HCT116 (cell line): ENCODE measurements around the gene DNAJB9. TPM values are rescaled to one million over a fixed set of nuclear protein-coding genes. Genes with fewer than 3 reads are reported as not detected.

Source experiments
- ATAC-seq: fragments of 200-7000 bp; cut with Tn5 transposase; 2 replicates; pipeline ENCODE4 v1.9.1; 2020; ENCODE audit warnings: mild to moderate bottlenecking, moderate library complexity
- BruUV-seq: library from RNA; stranded (reverse); fragments of 400-500 nt; replicated peaks from 2 replicates; lab custom pipeline; 2021; lab: Mats Ljungman, UMichigan
- CTCF ChIA-PET: fragments of 300-600 bp; sonication (Branson Sonifier 250); formaldehyde crosslinking; loops from one replicate; lab custom pipeline; 2021; ENCODE audit warnings: antibody characterized with exemption; lab: Charles Lee
- POLR2A ChIA-PET: fragments of 300-600, 350-600 bp; sonication (Branson Sonifier 250); formaldehyde crosslinking; loops from one replicate; lab custom pipeline; 2021; ENCODE audit warnings: antibody characterized with exemption; lab: Charles Lee
- RAD21 ChIA-PET, 2 experiments: fragments of 300-600 bp; sonication (Branson Sonifier 250); formaldehyde crosslinking; loops; one replicate each; lab custom pipeline; 2023; ENCODE audit warnings: low total read pairs in 2 of 2; ENCODE audit not compliant: uncharacterized antibody in 2 of 2, unreplicated experiment in 2 of 2, low non-redundant PET in 1 of 2; lab: Charles Lee
- DNase-seq: peaks from one replicate; pipeline ENCODE4 v3.0.0-alpha.2; 2010; ENCODE audit warnings: low read depth, low spot score
- H2AFZ ChIP-seq: fragments of 200-600 bp; shearing (Covaris generic), sonication (generic); 2 replicates; pipeline ENCODE4 v1.6.1; 2017; ENCODE audit warnings: low read depth, mixed run types, mixed read lengths, antibody characterized with exemption, low read length; ENCODE audit not compliant: poor library complexity, severe bottlenecking
- H3K27ac ChIP-seq: 2 replicates; pipeline ENCODE4 v1.5.1; 2012; ENCODE audit warnings: low read depth, low read length
- H3K27me3 ChIP-seq: fragments of 200-600 bp; sonication (generic); 2 replicates; pipeline ENCODE4 v1.6.1; 2016; ENCODE audit warnings: mixed run types, low read length, mixed read lengths; ENCODE audit not compliant: insufficient read depth
- H3K36me3 ChIP-seq, 2 experiments: fragments of 200-500 bp in 1 of 2; fragments of 200-600 bp in 1 of 2; sonication (Bioruptor generic) in 1 of 2; sonication (generic) in 1 of 2; 2 replicates each; pipeline versions ENCODE4 v1.5.1 to v1.6.1; 2014 to 2016; ENCODE audit warnings: low read length in 2 of 2, inconsistent platforms in 1 of 2, mixed read lengths in 1 of 2, mixed run types in 1 of 2; ENCODE audit not compliant: insufficient read depth in 2 of 2, control insufficient read depth in 1 of 2
- H3K4me1 ChIP-seq, 2 experiments: fragments of 200-600 bp in 1 of 2; sonication (generic) in 1 of 2; 2 replicates each; pipeline versions ENCODE4 v1.5.1 to v1.6.1; 2012 to 2017; ENCODE audit warnings: low read length in 2 of 2, inconsistent platforms in 1 of 2, mild to moderate bottlenecking in 1 of 2, mixed read lengths in 1 of 2, mixed run types in 1 of 2, moderate library complexity in 1 of 2; ENCODE audit not compliant: insufficient read depth in 2 of 2, control insufficient read depth in 1 of 2
- H3K4me2 ChIP-seq: fragments of 200-600 bp; sonication (generic); 2 replicates; pipeline ENCODE4 v1.6.1; 2017; ENCODE audit warnings: mixed run types, low read length, mixed read lengths
- H3K4me3 ChIP-seq, 2 experiments: fragments of 200-600 bp in 1 of 2; sonication (generic) in 1 of 2; replicated peaks in 1 of 2; 2 replicates each; pipeline ENCODE4 v1.5.1; 2011 to 2016; ENCODE audit warnings: low read length in 2 of 2, control low read depth in 1 of 2, low read depth in 1 of 2, mild to moderate bottlenecking in 1 of 2, mixed read lengths in 1 of 2, mixed run types in 1 of 2
- H3K79me2 ChIP-seq: fragments of 200-600 bp; sonication (generic); 2 replicates; pipeline ENCODE4 v1.6.1; 2017; ENCODE audit warnings: mild to moderate bottlenecking, mixed run types, low read length, moderate library complexity, mixed read lengths; ENCODE audit not compliant: insufficient read depth
- H3K9ac ChIP-seq: fragments of 200-600 bp; sonication (generic); 2 replicates; pipeline ENCODE4 v1.6.1; 2016; ENCODE audit warnings: low read length, mixed read lengths
- H3K9me2 ChIP-seq: fragments of 200-600 bp; sonication (generic), shearing (Covaris generic); 2 replicates; pipeline ENCODE4 v1.6.1; 2017; ENCODE audit warnings: mixed run types, mild to moderate bottlenecking, moderate library complexity; ENCODE audit not compliant: insufficient read depth
- H3K9me3 ChIP-seq, 2 experiments: fragments of 200-500 bp in 1 of 2; fragments of 200-600 bp in 1 of 2; sonication (Bioruptor generic) in 1 of 2; sonication (generic) in 1 of 2; 2 replicates each; pipeline ENCODE4 v1.6.1; 2014 to 2017; ENCODE audit warnings: low read length in 2 of 2, mixed read lengths in 2 of 2, inconsistent platforms in 1 of 2, low read depth in 1 of 2, mild to moderate bottlenecking in 1 of 2, mixed run types in 1 of 2, moderate library complexity in 1 of 2; ENCODE audit not compliant: control insufficient read depth in 1 of 2, insufficient read depth in 1 of 2
- H4K20me1 ChIP-seq: fragments of 200-600 bp; sonication (generic), shearing (Covaris generic); 2 replicates; pipeline ENCODE4 v1.6.1; 2017; ENCODE audit warnings: mixed run types, mild to moderate bottlenecking, moderate library complexity; ENCODE audit not compliant: insufficient read depth
- CBX3 ChIP-seq: IDR thresholded peaks from 2 replicates; pipeline ENCODE4 v1.6.1; 2012; ENCODE audit warnings: low read depth
- CEBPB ChIP-seq: IDR thresholded peaks from 2 replicates; pipeline ENCODE4 v1.6.1; 2012; ENCODE audit warnings: low read depth
- CTCF ChIP-seq, 3 experiments: fragments of 200-600 bp in 1 of 3; sonication (generic) in 1 of 3; IDR thresholded peaks in 2 of 3; conservative IDR thresholded peaks in 1 of 3; 2 replicates each; pipeline ENCODE4 v1.5.1; 2012 to 2017; ENCODE audit warnings: low read depth in 2 of 3, low read length in 2 of 3, antibody characterized with exemption in 1 of 3, borderline replicate concordance in 1 of 3, control low read depth in 1 of 3, mild to moderate bottlenecking in 1 of 3, mixed read lengths in 1 of 3, mixed run types in 1 of 3, moderate library complexity in 1 of 3; ENCODE audit not compliant: insufficient read depth in 1 of 3
- EZH2phosphoT487 ChIP-seq: fragments of 200-600 bp; IDR thresholded peaks from 2 replicates; pipeline ENCODE4 v1.6.1; 2018; ENCODE audit warnings: antibody characterized with exemption, borderline replicate concordance
- POLR2A ChIP-seq: IDR thresholded peaks from 2 replicates; pipeline ENCODE4 v1.7.0; 2011; ENCODE audit warnings: borderline replicate concordance; ENCODE audit not compliant: insufficient read depth, insufficient read length; ENCODE audit errors: extremely low read depth
- SIN3A ChIP-seq: IDR thresholded peaks from 2 replicates; pipeline ENCODE4 v1.6.1; 2012; ENCODE audit warnings: low read depth
- YY1 ChIP-seq: IDR thresholded peaks from 2 replicates; pipeline ENCODE4 v1.6.1; 2011; ENCODE audit warnings: low read length, low read depth, moderate library complexity, mild to moderate bottlenecking; ENCODE audit not compliant: insufficient replicate concordance; ENCODE audit errors: extremely low read depth
- ZFX ChIP-seq: fragments of 450-650 bp; IDR thresholded peaks from 2 replicates; pipeline ENCODE4 v1.6.1; 2017
- intact Hi-C: fragments of 100-400 bp; cut with micrococcal nuclease; formaldehyde crosslinking; loops from 2 replicates; pipeline ENCODE4 v1.10.0; 2022
- total RNA-seq: library from RNA; stranded (reverse); gene quantifications from one replicate; pipeline ENCODE4 v1.2.1, GENCODE V29; 2021; ENCODE audit not compliant: unreplicated experiment
- TF ChIP-seq, protein P1 (sequence below): IDR thresholded peaks from 2 replicates; pipeline ENCODE4 v1.6.1; 2011; ENCODE audit warnings: mild to moderate bottlenecking, low read length, moderate library complexity; ENCODE audit not compliant: insufficient replicate concordance; ENCODE audit errors: extremely low read depth

Gene DNAJB9
- total RNA-seq, 1 experiment from 2014 or later, result 10.1 TPM

DNA sequence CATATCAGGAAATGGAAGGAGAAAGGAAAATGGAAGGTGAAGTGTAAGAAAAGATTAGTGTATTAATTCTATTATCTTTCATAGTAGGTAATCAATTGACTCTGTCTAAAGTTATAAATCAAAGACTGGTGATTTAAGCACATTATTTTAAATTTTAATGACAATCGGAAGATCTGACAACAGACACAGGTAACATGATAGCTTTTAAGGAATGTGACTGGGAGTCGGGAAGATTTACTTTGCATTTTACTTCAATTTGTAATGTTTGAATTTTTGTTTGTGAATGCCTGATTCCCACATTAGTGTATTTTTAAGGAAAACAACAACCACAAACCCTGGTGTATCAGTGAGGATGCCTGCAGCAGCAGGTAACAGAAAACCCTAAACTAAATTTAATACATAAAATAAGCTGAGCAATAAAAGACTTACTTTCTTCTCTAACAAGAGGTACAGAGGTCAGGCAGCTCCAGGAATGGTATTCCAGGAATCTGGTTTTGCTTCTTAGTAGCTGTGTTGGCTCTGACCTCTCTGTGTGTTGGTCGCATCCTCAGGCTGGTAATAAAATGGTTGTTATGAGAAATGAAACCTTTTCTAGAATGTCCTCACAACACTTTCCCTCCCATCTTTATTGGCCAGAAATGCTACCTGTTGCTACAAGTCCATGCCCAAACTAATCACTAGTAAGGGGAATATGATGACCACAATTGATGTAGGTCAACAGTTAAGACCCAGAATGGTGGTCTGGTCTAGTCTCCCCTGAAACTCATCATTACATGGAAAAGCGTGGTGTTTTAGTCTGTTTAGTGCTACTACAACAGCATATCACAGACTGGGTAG, 12.2 kb downstream of the DNAJB9 start:
- BruUV-seq, result no TSS peak
- Histone ChIP-seq H3K9me3 (peaks cover 0 to 5% of the 10 kb centered on the region in 2 experiments; a peak in 2 of 4 replicates), H4K20me1 (no peaks in the 10 kb centered on the region), H3K4me1 (peaks cover 0 to 8% of the 10 kb centered on the region in 2 experiments; a peak in 1 of 4 replicates), H3K27me3 (no peaks in the 10 kb centered on the region), H3K9ac (no peak overlapping the region), H2AFZ (no peak overlapping the region), H3K36me3 (0 out of 4 replicates have a peak, but pooled peaks cover 0 to 6% of the 10 kb centered on the region in 2 experiments), H3K9me2 (no peaks in the 10 kb centered on the region), H3K79me2 (no peaks in the 10 kb centered on the region), H3K27ac (no peak overlapping the region), H3K4me3 (no peak overlapping the region), H3K4me2 (peak overlapping the region; percentile 13)
- RAD21 ChIA-PET, result no interaction called here
- POLR2A ChIA-PET, result interaction anchor here (0.7 kb wide), 1 partner anchor 10 kb away, joined by 3 read pairs; no protein-coding TSS in a partner anchor
- TF ChIP-seq ZFX (no peak), CTCF (IDR thresholded peaks at IDR 0.05 in 2 of 3, conservative IDR thresholded peaks at IDR 0.05 in 1 of 3; ENCODE audit: borderline replicate concordance in 1 of 3, insufficient read depth in 1 of 3, low read depth in 2 of 3, low read length in 2 of 3) (no peak), CBX3 (no peak), SIN3A (no peak), POLR2A (no peak), EZH2phosphoT487 (no peak), CEBPB (no peak), YY1 (no peak)
- TF ChIP-seq, protein P1, sequence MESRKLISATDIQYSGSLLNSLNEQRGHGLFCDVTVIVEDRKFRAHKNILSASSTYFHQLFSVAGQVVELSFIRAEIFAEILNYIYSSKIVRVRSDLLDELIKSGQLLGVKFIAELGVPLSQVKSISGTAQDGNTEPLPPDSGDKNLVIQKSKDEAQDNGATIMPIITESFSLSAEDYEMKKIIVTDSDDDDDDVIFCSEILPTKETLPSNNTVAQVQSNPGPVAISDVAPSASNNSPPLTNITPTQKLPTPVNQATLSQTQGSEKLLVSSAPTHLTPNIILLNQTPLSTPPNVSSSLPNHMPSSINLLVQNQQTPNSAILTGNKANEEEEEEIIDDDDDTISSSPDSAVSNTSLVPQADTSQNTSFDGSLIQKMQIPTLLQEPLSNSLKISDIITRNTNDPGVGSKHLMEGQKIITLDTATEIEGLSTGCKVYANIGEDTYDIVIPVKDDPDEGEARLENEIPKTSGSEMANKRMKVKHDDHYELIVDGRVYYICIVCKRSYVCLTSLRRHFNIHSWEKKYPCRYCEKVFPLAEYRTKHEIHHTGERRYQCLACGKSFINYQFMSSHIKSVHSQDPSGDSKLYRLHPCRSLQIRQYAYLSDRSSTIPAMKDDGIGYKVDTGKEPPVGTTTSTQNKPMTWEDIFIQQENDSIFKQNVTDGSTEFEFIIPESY, result no peak
- DNase-seq (no peak), ATAC-seq (peak; percentile 60; the same call in 1 of the 2 replicates)
- intact Hi-C loops, result no loop called here
- CTCF ChIA-PET, result no interaction called here
